Measurements from ENCODE around the gene C19orf18. TPM values are rescaled to one million over a fixed set of nuclear protein-coding genes. Genes with fewer than 3 reads are reported as not detected.

C19orf18 gene
- total RNA-seq, 1 donor = not detected

DNA sequence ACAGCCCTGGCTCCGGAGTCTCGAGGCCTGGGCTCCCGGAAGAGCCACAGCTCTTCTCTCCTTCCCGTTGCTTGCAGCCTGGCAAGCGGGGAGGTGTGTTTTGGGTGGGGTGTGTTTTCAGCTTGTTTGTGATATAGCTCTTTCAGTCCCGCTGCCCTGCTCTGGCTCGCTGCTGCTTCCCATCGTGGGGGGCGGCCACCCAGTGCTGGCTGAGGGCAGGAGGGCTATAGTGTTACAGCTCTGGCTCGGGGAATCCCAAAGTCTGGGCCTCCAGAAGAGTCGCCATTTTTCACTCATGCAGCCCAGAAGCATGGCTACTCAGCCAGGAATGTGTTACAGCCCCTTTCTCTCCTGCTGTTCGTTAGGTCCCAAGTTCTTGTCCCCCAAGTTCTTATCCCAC, 24.6 kb downstream of the C19orf18 start:
- DNase-seq (ENCODE audit: low read depth) = no peak
- no peak for TF ChIP-seq CTCF (IDR thresholded peaks at IDR 0.05; ENCODE audit: insufficient read depth, low read length)
- no peak overlapping the region for H3K4me3 ChIP-seq (ENCODE audit: low read depth, low read length)

GRCh38 chr19:57949296-57949695, 25.0 kb downstream of the C19orf18 start:
- no peak overlapping the region for H3K4me3 ChIP-seq (ENCODE audit: low read depth, low read length)
- TF ChIP-seq CTCF (IDR thresholded peaks at IDR 0.05; ENCODE audit: insufficient read depth, low read length) = no peak
- DNase-seq (ENCODE audit: low read depth) = no peak

GRCh38 chr19:57947419-57948134, 26.8 kb downstream of the C19orf18 start, which contains the start of gene ZNF256:
ZNF256 (minus strand) TSS chr19:57947706; CDS start chr19:57947474, 232 bp downstream.
- H3K4me3 ChIP-seq (ENCODE audit: low read depth, low read length) = peak within 1 kb of the TSS; percentile 88
- TF ChIP-seq CTCF (IDR thresholded peaks at IDR 0.05; ENCODE audit: insufficient read depth, low read length) = peak; percentile 46
- DNase-seq (ENCODE audit: low read depth) = peak; percentile 92

- no peak for TF ChIP-seq CTCF (IDR thresholded peaks at IDR 0.05; ENCODE audit: insufficient read depth, low read length)
- peak overlapping the region; percentile 88 for H3K4me3 ChIP-seq (ENCODE audit: low read depth, low read length)
- no peak for DNase-seq (ENCODE audit: low read depth)
These were observed 27.3 kb downstream of the C19orf18 start for GRCh38 chr19:57947088-57947418.

DNA sequence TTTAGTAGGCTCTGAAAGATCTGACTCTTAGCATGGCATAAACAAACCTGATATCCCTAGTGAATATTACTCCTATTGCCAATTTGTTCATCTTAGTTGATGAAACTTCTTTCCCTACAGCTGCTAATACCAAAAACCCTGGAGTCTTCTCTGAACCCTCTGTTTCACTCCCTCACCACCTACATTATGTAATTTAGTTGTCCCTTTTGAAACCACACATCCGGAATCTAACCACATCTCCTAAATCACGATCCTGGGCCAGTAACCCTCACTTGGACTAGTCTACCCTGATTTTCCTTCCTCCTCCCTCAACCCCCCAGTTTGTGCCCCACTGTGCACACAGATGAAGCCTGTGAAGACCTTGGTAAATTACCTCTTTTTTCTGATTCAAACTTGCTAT, 28.0 kb downstream of the C19orf18 start:
- DNase-seq (ENCODE audit: low read depth) = no peak
- TF ChIP-seq CTCF (IDR thresholded peaks at IDR 0.05; ENCODE audit: insufficient read depth, low read length) = no peak
- H3K4me3 ChIP-seq (ENCODE audit: low read depth, low read length) = peak overlapping the region; percentile 88

DNA sequence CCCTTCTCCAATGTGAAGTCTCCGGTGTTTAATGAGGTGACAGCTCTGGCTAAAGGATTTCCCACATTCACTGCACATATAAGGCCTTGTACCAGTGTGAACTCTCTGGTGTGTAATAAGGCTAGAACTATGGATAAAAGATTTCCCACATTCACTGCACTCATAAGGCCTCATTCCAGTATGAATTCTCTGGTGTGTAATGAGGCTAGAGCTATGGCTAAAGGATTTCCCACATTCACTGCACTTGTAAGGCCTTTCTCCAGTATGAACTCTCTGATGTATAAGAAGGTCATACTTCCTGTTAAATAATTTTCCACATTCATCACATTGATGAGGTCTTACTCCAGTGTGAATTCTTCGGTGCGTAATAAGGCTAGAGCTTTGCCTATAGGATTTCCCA, 32.7 kb downstream of the C19orf18 start:
- no peak overlapping the region for H3K4me3 ChIP-seq (ENCODE audit: low read depth, low read length)
- no peak for TF ChIP-seq CTCF (IDR thresholded peaks at IDR 0.05; ENCODE audit: insufficient read depth, low read length)
- DNase-seq (ENCODE audit: low read depth) = no peak

- H3K4me3 ChIP-seq (ENCODE audit: low read depth, low read length) = no peak overlapping the region
- no peak for DNase-seq (ENCODE audit: low read depth)
- TF ChIP-seq CTCF (IDR thresholded peaks at IDR 0.05; ENCODE audit: insufficient read depth, low read length) = no peak
These were observed 38.6 kb downstream of the C19orf18 start for GRCh38 chr19:57935731-57936130.

All from fibroblast of the aortic adventitia (primary cell).